NCI-H2029 (cell line): ENCODE measurements around the gene ETFB.

Experiments used
- DNase-seq: peaks from one replicate; lab custom pipeline; 2025; lab: John Stamatoyannopoulos, UW

The ETFB gene

GRCh38 chr19:51351266-51351990 is 14.8 kb downstream of the ETFB start:
- DNase-seq = no peak

- DNase-seq = no peak
These were observed 18.8 kb downstream of the ETFB start for GRCh38 chr19:51347209-51347928.

GRCh38 chr19:51346742-51347141 is 19.4 kb downstream of the ETFB start:
- DNase-seq = no peak

- DNase-seq = no peak
These were observed 21.0 kb downstream of the ETFB start for GRCh38 chr19:51345076-51345620.

- DNase-seq = no peak
These were observed 23.3 kb downstream of the ETFB start for GRCh38 chr19:51342631-51343569.

GRCh38 chr19:51341976-51342580 is 24.1 kb downstream of the ETFB start, which contains the start of gene VSIG10L:
Gene VSIG10L, minus strand, starts transcription at chr19:51342139. Its CDS starts 15 bp downstream, at chr19:51342124.
- DNase-seq = no peak

GRCh38 chr19:51341066-51341465 is 25.1 kb downstream of the ETFB start:
- no peak for DNase-seq

- peak; percentile 80 for DNase-seq
These were observed 26.2 kb downstream of the ETFB start for GRCh38 chr19:51339687-51340656.

- no peak for DNase-seq
These were observed 26.9 kb downstream of the ETFB start for GRCh38 chr19:51339313-51339686.

- peak; percentile 55 for DNase-seq
These were observed 27.4 kb downstream of the ETFB start for GRCh38 chr19:51338563-51339312.

GRCh38 chr19:51337861-51338562 is 28.2 kb downstream of the ETFB start:
- DNase-seq = no peak

GRCh38 chr19:51337141-51337860 is 28.9 kb downstream of the ETFB start:
- DNase-seq = no peak

GRCh38 chr19:51333836-51334460 is 32.2 kb downstream of the ETFB start:
- no peak for DNase-seq

- no peak for DNase-seq
These were observed 34.5 kb downstream of the ETFB start for GRCh38 chr19:51331716-51332115.

GRCh38 chr19:51331193-51331592 is 35.0 kb downstream of the ETFB start:
- DNase-seq = no peak

GRCh38 chr19:51330366-51330765 is 35.8 kb downstream of the ETFB start:
- DNase-seq = no peak

GRCh38 chr19:51329411-51329810 is 36.8 kb downstream of the ETFB start:
- DNase-seq = no peak
